ENCODE results near the gene DNM2. TPM values are rescaled to one million over a fixed set of nuclear protein-coding genes. Genes with fewer than 3 reads are reported as not detected.

DNM2 gene
- total RNA-seq, 3 donors from 2014 or later: 83.1 to 98.6 (median 84.5) TPM

DNA sequence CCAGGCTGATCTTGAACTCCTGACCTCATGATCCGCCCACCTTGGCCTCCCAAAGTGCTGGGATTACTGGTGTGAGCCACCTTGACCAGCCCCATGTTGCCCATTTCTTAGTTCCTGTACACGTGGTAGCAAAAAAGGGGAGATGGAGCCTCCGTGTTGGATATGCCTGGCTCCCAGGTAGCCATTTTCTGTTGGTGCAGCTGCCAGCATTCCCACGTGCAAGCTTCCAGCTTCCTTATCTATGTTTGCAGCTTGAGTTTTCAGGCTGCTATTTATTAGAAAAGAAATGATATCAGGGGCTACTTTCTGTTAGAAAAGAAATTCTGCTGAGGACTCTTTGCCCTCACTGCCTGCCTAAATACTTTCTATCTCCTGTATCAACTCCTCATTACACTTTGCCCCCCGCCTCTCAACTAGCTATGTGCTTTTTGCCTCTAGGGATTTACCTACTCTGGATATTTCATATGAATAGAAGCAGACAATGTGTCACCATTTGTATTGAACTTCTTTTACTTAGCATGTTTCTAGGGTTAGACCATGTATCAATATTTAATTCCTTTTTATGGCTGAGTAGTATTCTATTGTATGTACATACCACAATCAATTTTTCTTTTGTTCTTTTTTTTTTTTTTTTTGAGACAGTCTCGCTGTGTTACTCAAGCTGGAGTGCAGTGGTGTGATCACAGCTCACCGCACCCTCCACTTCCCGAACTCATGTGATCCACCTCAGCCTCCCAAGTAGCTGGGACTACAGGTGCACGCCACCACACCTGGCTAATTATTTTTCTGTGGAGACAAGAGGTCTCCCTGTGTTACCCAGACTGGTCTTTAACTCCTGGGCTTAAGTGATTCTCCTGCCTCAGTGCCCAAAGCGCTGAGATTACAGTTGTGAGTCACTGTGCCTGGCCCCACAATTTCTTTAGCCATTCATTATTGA is 121.5 kb downstream of the DNM2 start:
- TF ChIP-seq POLR2A (IDR thresholded peaks at IDR 0.05) (no peak), POLR2AphosphoS5 (IDR thresholded peaks at IDR 0.05) (no peak)
- TF ChIP-seq, protein P1, sequence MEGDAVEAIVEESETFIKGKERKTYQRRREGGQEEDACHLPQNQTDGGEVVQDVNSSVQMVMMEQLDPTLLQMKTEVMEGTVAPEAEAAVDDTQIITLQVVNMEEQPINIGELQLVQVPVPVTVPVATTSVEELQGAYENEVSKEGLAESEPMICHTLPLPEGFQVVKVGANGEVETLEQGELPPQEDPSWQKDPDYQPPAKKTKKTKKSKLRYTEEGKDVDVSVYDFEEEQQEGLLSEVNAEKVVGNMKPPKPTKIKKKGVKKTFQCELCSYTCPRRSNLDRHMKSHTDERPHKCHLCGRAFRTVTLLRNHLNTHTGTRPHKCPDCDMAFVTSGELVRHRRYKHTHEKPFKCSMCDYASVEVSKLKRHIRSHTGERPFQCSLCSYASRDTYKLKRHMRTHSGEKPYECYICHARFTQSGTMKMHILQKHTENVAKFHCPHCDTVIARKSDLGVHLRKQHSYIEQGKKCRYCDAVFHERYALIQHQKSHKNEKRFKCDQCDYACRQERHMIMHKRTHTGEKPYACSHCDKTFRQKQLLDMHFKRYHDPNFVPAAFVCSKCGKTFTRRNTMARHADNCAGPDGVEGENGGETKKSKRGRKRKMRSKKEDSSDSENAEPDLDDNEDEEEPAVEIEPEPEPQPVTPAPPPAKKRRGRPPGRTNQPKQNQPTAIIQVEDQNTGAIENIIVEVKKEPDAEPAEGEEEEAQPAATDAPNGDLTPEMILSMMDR (IDR thresholded peaks at IDR 0.05): no peak
- Histone ChIP-seq H3K4me1 (no peaks in the 10 kb centered on the region), H3K4me3 (no peak overlapping the region), H3K9me3 (peaks cover 0 to 7% of the 10 kb centered on the region in 2 donors), H3K27ac (no peak overlapping the region), H3K27me3 (no peaks in the 10 kb centered on the region), H3K36me3 (no peaks in the 10 kb centered on the region)
- DNase-seq (ENCODE audit: low spot score in 2 of 2): no peak
- intact Hi-C loops (cut with DNase I; ENCODE audit: low total_unique reads): no loop called here

- TF ChIP-seq, protein P1 (IDR thresholded peaks at IDR 0.05): no peak
- TF ChIP-seq POLR2A (IDR thresholded peaks at IDR 0.05) (no peak), POLR2AphosphoS5 (IDR thresholded peaks at IDR 0.05) (no peak)
- no peak overlapping the region for H3K4me3 ChIP-seq
- H3K27ac ChIP-seq: no peak overlapping the region
- H3K9me3 ChIP-seq: peaks cover 0 to 7% of the 10 kb centered on the region in 2 donors
- no peaks in the 10 kb centered on the region for H3K36me3 ChIP-seq
- no peaks in the 10 kb centered on the region for H3K4me1 ChIP-seq
- intact Hi-C loops (cut with DNase I; ENCODE audit: low total_unique reads): no loop called here
- H3K27me3 ChIP-seq: no peaks in the 10 kb centered on the region
- no peak for DNase-seq (ENCODE audit: low spot score in 2 of 2)
These were observed 124.9 kb downstream of the DNM2 start for GRCh38 chr19:10842788-10843187.

- no peak overlapping the region for H3K27ac ChIP-seq
- intact Hi-C loops (cut with DNase I; ENCODE audit: low total_unique reads): no loop called here
- no peaks in the 10 kb centered on the region for H3K27me3 ChIP-seq
- no peak overlapping the region for H3K4me3 ChIP-seq
- no peak for DNase-seq (ENCODE audit: low spot score in 2 of 2)
- no peaks in the 10 kb centered on the region for H3K4me1 ChIP-seq
- TF ChIP-seq, protein P1 (IDR thresholded peaks at IDR 0.05): no peak
- TF ChIP-seq POLR2AphosphoS5 (IDR thresholded peaks at IDR 0.05) (no peak), POLR2A (IDR thresholded peaks at IDR 0.05) (no peak)
- peaks cover 0 to 7% of the 10 kb centered on the region in 2 donors for H3K9me3 ChIP-seq
- no peaks in the 10 kb centered on the region for H3K36me3 ChIP-seq
These were observed 128.8 kb downstream of the DNM2 start for GRCh38 chr19:10846500-10847202.

DNA sequence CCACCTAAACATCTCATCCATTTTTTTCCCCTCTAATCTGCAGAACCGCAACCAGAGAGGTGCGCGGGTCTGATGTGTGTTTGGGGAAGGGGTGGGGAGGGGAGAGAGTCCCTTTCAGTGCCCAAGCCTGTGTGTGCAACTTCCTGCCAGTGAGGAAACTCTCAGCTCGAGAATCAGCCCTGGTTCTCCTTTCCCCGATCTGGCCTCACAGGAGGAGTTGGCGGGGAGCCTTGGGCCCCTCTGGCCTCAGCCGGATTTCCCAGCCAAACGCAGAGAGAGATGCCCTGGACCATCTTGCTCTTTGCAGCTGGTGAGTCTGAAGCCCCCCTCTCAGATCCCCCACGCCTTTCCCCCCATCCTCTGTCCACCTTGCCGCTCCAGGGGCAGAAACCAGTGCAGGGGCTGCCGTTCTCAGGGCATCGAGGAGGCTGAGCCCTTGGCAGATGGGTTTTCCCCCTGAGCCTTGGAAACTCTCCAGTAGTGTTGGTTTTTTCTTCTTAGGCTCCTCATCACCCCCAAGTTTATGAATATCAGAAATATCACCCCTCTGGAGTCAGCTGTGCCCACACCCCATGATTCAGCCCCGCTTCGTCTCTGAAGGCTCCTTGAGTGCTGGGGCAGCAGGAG is 130.5 kb downstream of the DNM2 start, which contains the start of gene C19orf38:
Gene C19orf38 (plus strand): TSS at position 186 of the 627 bp plus-strand sequence. CDS start 94 bp downstream, at position 280.
- peaks cover 0 to 7% of the 10 kb centered on the region in 2 donors for H3K9me3 ChIP-seq
- no peak within 1 kb of the TSS for H3K4me3 ChIP-seq
- DNase-seq (ENCODE audit: low spot score in 2 of 2): no peak
- intact Hi-C loops (cut with DNase I; ENCODE audit: low total_unique reads): no loop called here
- no peaks in the 10 kb centered on the region for H3K36me3 ChIP-seq
- H3K27ac ChIP-seq: no peak within 1 kb of the TSS
- no peaks in the 10 kb centered on the region for H3K27me3 ChIP-seq
- TF ChIP-seq POLR2A (IDR thresholded peaks at IDR 0.05): no peak
- no peak for TF ChIP-seq POLR2AphosphoS5 (IDR thresholded peaks at IDR 0.05)
- TF ChIP-seq, protein P1 (IDR thresholded peaks at IDR 0.05): no peak
- H3K4me1 ChIP-seq: no peaks in the 10 kb centered on the region
